ENCODE data around the gene C13orf46. TPM values are rescaled to one million over a fixed set of nuclear protein-coding genes. Genes with fewer than 3 reads are reported as not detected.
"Not testable (repeated sequence)": the region's sequence is repeated elsewhere in the genome, so short reads cannot be mapped to it uniquely, and the experiment has no call there.

Gene C13orf46
- total RNA-seq: 1 to 10 TPM; 2.2 to 3.1 TPM

GRCh38 chr13:113973218-113974164 lies at the start of gene C13orf46:
Gene C13orf46 (minus strand): TSS chr13:113974076. CDS start chr13:113973997, 79 bp downstream.
- ATAC-seq (no peak), DNase-seq (no peak)
- no peaks in the 10 kb centered on the region for H3K9me3 Mint-ChIP-seq (ENCODE audit: insufficient read depth)
- H3K27ac Mint-ChIP-seq: no peak within 1 kb of the TSS
- no peaks in the 10 kb centered on the region for H3K4me1 Mint-ChIP-seq (ENCODE audit: low read depth)
- no peak within 1 kb of the TSS for H3K4me3 Mint-ChIP-seq
- CTCF ChIA-PET: no interaction called here
- POLR2A ChIA-PET: no interaction called here
- H3K27me3 Mint-ChIP-seq (ENCODE audit: low read depth): no peaks in the 10 kb centered on the region
- peaks cover 14% of the 10 kb centered on the region for H3K36me3 Mint-ChIP-seq (ENCODE audit: low read depth)

- CTCF ChIA-PET: no interaction called here
- DNase-seq (no peak), ATAC-seq (no peak)
- POLR2A ChIA-PET: interaction anchor here (0.7 kb wide), 1 partner anchor 276 kb away, joined by 6 read pairs; no protein-coding TSS in a partner anchor
- Mint-ChIP-seq H3K9me3 (ENCODE audit: insufficient read depth) (no peaks in the 10 kb centered on the region), H3K4me1 (ENCODE audit: low read depth) (peaks cover 7% of the 10 kb centered on the region), H3K4me3 (no peak overlapping the region), H3K27me3 (ENCODE audit: low read depth) (no peaks in the 10 kb centered on the region), H3K27ac (no peak overlapping the region), H3K36me3 (ENCODE audit: low read depth) (peaks cover 18% of the 10 kb centered on the region)
These were observed 49.0 kb upstream of the C13orf46 start for GRCh38 chr13:114022876-114023275.

GRCh38 chr13:114022309-114022669 lies 48.4 kb upstream of the C13orf46 start:
- peaks cover 7% of the 10 kb centered on the region for H3K4me1 Mint-ChIP-seq (ENCODE audit: low read depth)
- no peaks in the 10 kb centered on the region for H3K9me3 Mint-ChIP-seq (ENCODE audit: insufficient read depth)
- peaks cover 18% of the 10 kb centered on the region for H3K36me3 Mint-ChIP-seq (ENCODE audit: low read depth)
- POLR2A ChIA-PET: no interaction called here
- H3K4me3 Mint-ChIP-seq: no peak overlapping the region
- CTCF ChIA-PET: no interaction called here
- H3K27ac Mint-ChIP-seq: no peak overlapping the region
- no peaks in the 10 kb centered on the region for H3K27me3 Mint-ChIP-seq (ENCODE audit: low read depth)
- ATAC-seq: no peak
- no peak for DNase-seq

GRCh38 chr13:114021464-114022308 lies 47.8 kb upstream of the C13orf46 start:
- ChIA-PET POLR2A (no interaction called here), CTCF (no interaction called here)
- peaks cover 21% of the 10 kb centered on the region for H3K36me3 Mint-ChIP-seq (ENCODE audit: low read depth)
- no peak overlapping the region for H3K4me3 Mint-ChIP-seq
- H3K9me3 Mint-ChIP-seq (ENCODE audit: insufficient read depth): no peaks in the 10 kb centered on the region
- no peak overlapping the region for H3K27ac Mint-ChIP-seq
- ATAC-seq (no peak), DNase-seq (no peak)
- no peaks in the 10 kb centered on the region for H3K27me3 Mint-ChIP-seq (ENCODE audit: low read depth)
- H3K4me1 Mint-ChIP-seq (ENCODE audit: low read depth): peaks cover 7% of the 10 kb centered on the region

GRCh38 chr13:114020750-114021463 lies 47.0 kb upstream of the C13orf46 start:
- Mint-ChIP-seq H3K27ac (no peak overlapping the region), H3K27me3 (ENCODE audit: low read depth) (no peaks in the 10 kb centered on the region), H3K4me1 (ENCODE audit: low read depth) (peaks cover 7% of the 10 kb centered on the region), H3K9me3 (ENCODE audit: insufficient read depth) (no peaks in the 10 kb centered on the region), H3K4me3 (no peak overlapping the region), H3K36me3 (ENCODE audit: low read depth) (peaks cover 23% of the 10 kb centered on the region)
- ATAC-seq: no peak
- DNase-seq: no peak
- ChIA-PET POLR2A (no interaction called here), CTCF (no interaction called here)

- H3K9me3 Mint-ChIP-seq (ENCODE audit: insufficient read depth); H3K27me3 Mint-ChIP-seq (ENCODE audit: low read depth); H3K4me3 Mint-ChIP-seq; ATAC-seq; POLR2A ChIA-PET; H3K27ac Mint-ChIP-seq; DNase-seq; CTCF ChIA-PET; H3K4me1 Mint-ChIP-seq (ENCODE audit: low read depth): not testable (repeated sequence)
- peaks cover 23% of the 10 kb centered on the region for H3K36me3 Mint-ChIP-seq (ENCODE audit: low read depth)
These were observed 46.3 kb upstream of the C13orf46 start for GRCh38 chr13:114020134-114020533.

GRCh38 chr13:114019367-114019766 lies 45.5 kb upstream of the C13orf46 start:
- Mint-ChIP-seq H3K27ac (no peak overlapping the region), H3K36me3 (ENCODE audit: low read depth) (peaks cover 23% of the 10 kb centered on the region)

GRCh38 chr13:114018461-114019055 lies 44.7 kb upstream of the C13orf46 start:
- peaks cover 20% of the 10 kb centered on the region for H3K36me3 Mint-ChIP-seq (ENCODE audit: low read depth)
- DNase-seq: no peak
- no peak overlapping the region for H3K27ac Mint-ChIP-seq
- H3K4me1 Mint-ChIP-seq (ENCODE audit: low read depth): peaks cover 3% of the 10 kb centered on the region
- POLR2A ChIA-PET: no interaction called here
- no peak overlapping the region for H3K4me3 Mint-ChIP-seq
- no peak for ATAC-seq
- no peaks in the 10 kb centered on the region for H3K27me3 Mint-ChIP-seq (ENCODE audit: low read depth)
- CTCF ChIA-PET: no interaction called here
- no peaks in the 10 kb centered on the region for H3K9me3 Mint-ChIP-seq (ENCODE audit: insufficient read depth)

More at GRCh38 chr13:114019367-114019766, 45.5 kb upstream of the C13orf46 start:
- DNase-seq (peak; percentile 31), ATAC-seq (no peak)
- no peaks in the 10 kb centered on the region for H3K27me3 Mint-ChIP-seq (ENCODE audit: low read depth)
- peaks cover 3% of the 10 kb centered on the region for H3K4me1 Mint-ChIP-seq (ENCODE audit: low read depth)
- POLR2A ChIA-PET: no interaction called here
- no peaks in the 10 kb centered on the region for H3K9me3 Mint-ChIP-seq (ENCODE audit: insufficient read depth)
- CTCF ChIA-PET: no interaction called here
- no peak overlapping the region for H3K4me3 Mint-ChIP-seq

- DNase-seq (no peak), ATAC-seq (no peak)
- Mint-ChIP-seq H3K4me1 (ENCODE audit: low read depth) (peaks cover 3% of the 10 kb centered on the region), H3K36me3 (ENCODE audit: low read depth) (peaks cover 20% of the 10 kb centered on the region), H3K4me3 (no peak overlapping the region), H3K27me3 (ENCODE audit: low read depth) (no peaks in the 10 kb centered on the region), H3K9me3 (ENCODE audit: insufficient read depth) (no peaks in the 10 kb centered on the region), H3K27ac (no peak overlapping the region)
- ChIA-PET CTCF (no interaction called here), POLR2A (interaction anchor here (0.7 kb wide), 1 partner anchor 218 kb away, joined by 3 read pairs; no protein-coding TSS in a partner anchor)
These were observed 44.1 kb upstream of the C13orf46 start for GRCh38 chr13:114017966-114018365.

GRCh38 chr13:114017028-114017630 lies 43.3 kb upstream of the C13orf46 start:
- H3K36me3 Mint-ChIP-seq (ENCODE audit: low read depth): peaks cover 20% of the 10 kb centered on the region
- ATAC-seq (no peak), DNase-seq (no peak)
- ChIA-PET POLR2A (interaction anchor here (0.7 kb wide), 1 partner anchor 217 kb away, joined by 3 read pairs; no protein-coding TSS in a partner anchor), CTCF (no interaction called here)
- H3K4me3 Mint-ChIP-seq: no peak overlapping the region
- no peak overlapping the region for H3K27ac Mint-ChIP-seq
- H3K9me3 Mint-ChIP-seq (ENCODE audit: insufficient read depth): no peaks in the 10 kb centered on the region
- H3K27me3 Mint-ChIP-seq (ENCODE audit: low read depth): no peaks in the 10 kb centered on the region
- H3K4me1 Mint-ChIP-seq (ENCODE audit: low read depth): peaks cover 3% of the 10 kb centered on the region

- peaks cover 3% of the 10 kb centered on the region for H3K4me1 Mint-ChIP-seq (ENCODE audit: low read depth)
- ChIA-PET POLR2A (no interaction called here), CTCF (no interaction called here)
- H3K9me3 Mint-ChIP-seq (ENCODE audit: insufficient read depth): no peaks in the 10 kb centered on the region
- DNase-seq (no peak), ATAC-seq (no peak)
- no peak overlapping the region for H3K27ac Mint-ChIP-seq
- peaks cover 20% of the 10 kb centered on the region for H3K36me3 Mint-ChIP-seq (ENCODE audit: low read depth)
- no peak overlapping the region for H3K4me3 Mint-ChIP-seq
- H3K27me3 Mint-ChIP-seq (ENCODE audit: low read depth): no peaks in the 10 kb centered on the region
These were observed 42.6 kb upstream of the C13orf46 start for GRCh38 chr13:114016321-114017027.

Measured in activated CD8-positive, alpha-beta T cell treated with anti-CD3 and anti-CD28 coated beads, Interleukin-2, amount 10 ng/mL, durations not matched to agents 7 days and 5 days (primary cell).